ENCODE data around the gene MGAT1. TPM values are rescaled to one million over a fixed set of nuclear protein-coding genes. Genes with fewer than 3 reads are reported as not detected.

The MGAT1 gene
- total and polyA plus RNA-seq, 11 donors, result 50.9 to 199 (median 83.5) TPM

GRCh38 chr5:180832638-180833068 lies 30.0 kb upstream of the MGAT1 start:
- intact Hi-C loops (cut with DNase I), result loop anchor here in 2 of 10 donors (5.0 kb wide), 2 partner anchors 40 to 45 kb away; no protein-coding TSS in a partner anchor
- peaks cover 0 to 51% (median 35%) of the 10 kb centered on the region in 9 donors for H3K36me3 ChIP-seq
- no peak for TF ChIP-seq POLR2A (IDR thresholded peaks at IDR 0.05)
- no peak for TF ChIP-seq CTCF (IDR thresholded peaks at IDR 0.05)
- DNase-seq (no peak), ATAC-seq (no peak)
- no peaks in the 10 kb centered on the region for H3K27me3 ChIP-seq
- WGBS, 4 donors, result 72 to 85% (median 72%) methylated on average over 2 of the region's 2 CpGs; no CpG with 5 or more reads in 1 of the 4 donors
- H3K4me3 ChIP-seq, result peak overlapping the region in 11 of 12 donors; percentile 67 to 100 (median 86)
- H3K9me3 ChIP-seq, result peaks cover 0 to 19% (median 3%) of the 10 kb centered on the region in 12 donors
- peak overlapping the region in 8 of 12 donors; percentile 23 to 100 (median 98) for H3K27ac ChIP-seq
- H3K4me1 ChIP-seq, result peaks cover 0 to 47% (median 25%) of the 10 kb centered on the region in 12 donors

- ATAC-seq, result peak; percentile 95 to 98 (median 98)
- intact Hi-C loops (cut with DNase I), result loop anchor here in 6 of 10 donors (2.0 to 5.0 kb wide), 5 partner anchors 21 to 44 kb away; partner anchors contain the start of genes ZFP62 (in 2 of the 6) and MGAT1 (in 1 of the 6)
- H3K36me3 ChIP-seq, result peaks cover 0 to 39% (median 22%) of the 10 kb centered on the region in 9 donors
Observed at GRCh38 chr5:180831139-180832093, 28.8 kb upstream of the MGAT1 start.

DNA sequence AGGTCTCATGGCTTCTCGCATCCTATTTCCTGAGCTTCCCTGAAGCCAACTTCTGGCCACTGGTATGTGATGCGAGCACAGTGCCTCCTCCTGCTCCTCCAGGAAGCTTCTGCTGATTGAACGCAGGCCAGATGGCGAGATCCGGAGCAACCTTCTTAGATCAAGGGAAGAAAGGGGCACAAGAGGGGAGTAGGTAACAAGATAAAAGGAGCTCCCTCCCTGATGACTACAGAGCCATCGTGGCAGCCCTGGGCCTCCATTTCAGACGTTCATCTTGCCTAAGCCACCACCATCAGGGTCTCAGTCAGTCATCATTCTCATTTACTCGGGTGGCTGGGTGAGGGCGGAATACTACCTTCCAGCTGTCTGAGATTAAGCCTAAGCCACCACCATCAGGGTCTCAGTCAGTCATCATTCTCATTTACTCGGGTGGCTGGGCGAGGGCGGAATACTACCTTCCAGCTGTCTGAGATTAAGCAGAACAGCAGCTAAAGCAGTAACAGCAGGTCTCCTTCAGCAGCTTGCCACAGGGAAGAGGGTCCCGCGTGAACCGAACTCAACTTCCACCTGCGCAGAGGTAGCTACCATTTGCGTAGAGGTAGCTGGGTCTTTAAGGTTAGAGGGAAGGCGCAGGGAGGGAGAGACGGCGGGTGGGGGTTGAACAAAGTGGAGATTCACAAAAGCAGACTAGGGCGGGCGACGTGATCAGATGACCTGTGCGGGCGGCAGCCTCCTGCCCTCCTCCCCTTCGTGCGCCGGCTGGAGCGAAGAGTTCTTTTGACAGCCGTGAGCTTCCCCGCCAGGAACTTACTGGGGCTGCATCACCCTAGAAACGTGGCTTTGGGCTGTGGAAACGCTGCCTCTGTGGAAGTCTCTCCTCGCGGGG lies 27.9 kb upstream of the MGAT1 start:
- Histone ChIP-seq H3K4me3 (peak overlapping the region; percentile 67 to 100 (median 87)), H3K27me3 (no peaks in the 10 kb centered on the region), H3K4me1 (peaks cover 0 to 65% (median 34%) of the 10 kb centered on the region in 12 donors), H3K36me3 (peaks cover 0 to 29% (median 13%) of the 10 kb centered on the region in 9 donors), H3K27ac (peak overlapping the region; percentile 94 to 100 (median 98)), H3K9me3 (peaks cover 0 to 19% (median 3%) of the 10 kb centered on the region in 12 donors)
- intact Hi-C loops (cut with DNase I), result loop anchor here in 6 of 10 donors (2.0 to 5.0 kb wide), 5 partner anchors 20 to 43 kb away; partner anchors contain the start of genes ZFP62 (in 2 of the 6) and MGAT1 (in 1 of the 6)
- TF ChIP-seq POLR2A (IDR thresholded peaks at IDR 0.05) (no peak), CTCF (IDR thresholded peaks at IDR 0.05) (peak in 1 of 12 donors; percentile 7)
- peak; percentile 51 to 77 (median 72) for ATAC-seq
- peak; percentile 74 to 83 (median 76) for DNase-seq
- WGBS, 4 donors, result 19 to 24% (median 23%) methylated on average over 33 to 35 of the region's 35 CpGs

More at GRCh38 chr5:180831139-180832093, 28.8 kb upstream of the MGAT1 start:
- TF ChIP-seq CTCF (IDR thresholded peaks at IDR 0.05), result peak in 7 of 12 donors; percentile 13 to 49 (median 36)
- TF ChIP-seq POLR2A (IDR thresholded peaks at IDR 0.05), result peak; percentile 45 to 74
- Histone ChIP-seq H3K27ac (peak overlapping the region; percentile 94 to 100 (median 98)), H3K27me3 (no peaks in the 10 kb centered on the region), H3K9me3 (peaks cover 0 to 19% (median 3%) of the 10 kb centered on the region in 12 donors), H3K4me1 (peaks cover 0 to 55% (median 27%) of the 10 kb centered on the region in 12 donors), H3K4me3 (peak overlapping the region; percentile 67 to 100 (median 87))
- 1 to 2% (median 1%) methylated on average over 66 to 80 of the region's 80 CpGs for WGBS, 4 donors
- DNase-seq, result peak; percentile 91 to 93 (median 93)
